GM12875 (cell line): Measurements from ENCODE around the gene B3GALT6.

ENCODE experiments used
- H3K4me3 ChIP-seq: one replicate; pipeline ENCODE4 v1.5.1; 2011; ENCODE audit warnings: low read depth, low read length, control low read depth
- CTCF ChIP-seq: IDR thresholded peaks from 2 replicates; pipeline ENCODE4 v1.5.1; 2011; ENCODE audit warnings: low read depth, mild to moderate bottlenecking, control low read depth, inconsistent platforms, low read length, moderate library complexity, borderline replicate concordance; ENCODE audit not compliant: insufficient read depth

The B3GALT6 gene

GRCh38 chr1:1272341-1273208 is 40.5 kb downstream of the B3GALT6 start:
- TF ChIP-seq CTCF: no peak
- H3K4me3 ChIP-seq: peak overlapping the region; percentile 77

- TF ChIP-seq CTCF: no peak
- H3K4me3 ChIP-seq: peak overlapping the region; percentile 77
Measured at GRCh38 chr1:1273209-1273511, 41.1 kb downstream of the B3GALT6 start.

GRCh38 chr1:1273512-1274298 is 41.7 kb downstream of the B3GALT6 start, which contains the start of gene UBE2J2:
TSS of gene UBE2J2 (minus strand) at chr1:1273854. CDS start at chr1:1267992, 5,862 bp downstream.
- 0 out of 2 replicates have a peak, but pooled peaks have one; percentile 1 for TF ChIP-seq CTCF
- peak within 1 kb of the TSS; percentile 77 for H3K4me3 ChIP-seq

- peak overlapping the region; percentile 77 for H3K4me3 ChIP-seq
- no peak for TF ChIP-seq CTCF
Measured at GRCh38 chr1:1274299-1274930, 42.4 kb downstream of the B3GALT6 start.

GRCh38 chr1:1274931-1275431 is 42.9 kb downstream of the B3GALT6 start:
- no peak for TF ChIP-seq CTCF
- no peak overlapping the region for H3K4me3 ChIP-seq

- H3K4me3 ChIP-seq: no peak overlapping the region
- TF ChIP-seq CTCF: no peak
Measured at GRCh38 chr1:1275836-1276235, 43.8 kb downstream of the B3GALT6 start.
